Cardiac fibroblast (primary cell): ENCODE measurements around the gene E2F3.
A peak's percentile ranks its signal among the peaks of the same experiment; 100 is the strongest.

Source experiments
- DNase-seq, 2 donors: peaks; one replicate each; pipeline versions ENCODE4 v3.0.0 to v3.0.0-alpha.2; 2010; ENCODE audit warnings: low read depth in 2 of 2
- H3K4me3 ChIP-seq, 2 donors: replicated peaks in 1 of 2; 1 replicate in 1 of 2; 2 replicates in 1 of 2; pipeline ENCODE4 v1.5.1; 2011; ENCODE audit warnings: low read depth in 2 of 2, low read length in 2 of 2, mild to moderate bottlenecking in 2 of 2, moderate library complexity in 1 of 2
- CTCF ChIP-seq: IDR thresholded peaks from one replicate; pipeline ENCODE4 v1.5.1; 2011; ENCODE audit warnings: low read depth, mild to moderate bottlenecking, low read length, inconsistent platforms

E2F3 gene

GRCh38 chr6:20542927-20543602 lies 141.4 kb downstream of the E2F3 start:
- H3K4me3 ChIP-seq = no peak overlapping the region
- TF ChIP-seq CTCF = no peak
- DNase-seq = peak; percentile 87 to 97
